ENCODE results near the gene FBLN2. TPM values are rescaled to one million over a fixed set of nuclear protein-coding genes. Genes with fewer than 3 reads are reported as not detected.

Gene FBLN2
- total and polyA plus RNA-seq, 10 of the 15 experiments (the other 5 are each of a cell fraction or from before 2014, with no cell fraction given) = 0.03 to 0.41 (median 0.12) TPM; not detected in 2

DNA sequence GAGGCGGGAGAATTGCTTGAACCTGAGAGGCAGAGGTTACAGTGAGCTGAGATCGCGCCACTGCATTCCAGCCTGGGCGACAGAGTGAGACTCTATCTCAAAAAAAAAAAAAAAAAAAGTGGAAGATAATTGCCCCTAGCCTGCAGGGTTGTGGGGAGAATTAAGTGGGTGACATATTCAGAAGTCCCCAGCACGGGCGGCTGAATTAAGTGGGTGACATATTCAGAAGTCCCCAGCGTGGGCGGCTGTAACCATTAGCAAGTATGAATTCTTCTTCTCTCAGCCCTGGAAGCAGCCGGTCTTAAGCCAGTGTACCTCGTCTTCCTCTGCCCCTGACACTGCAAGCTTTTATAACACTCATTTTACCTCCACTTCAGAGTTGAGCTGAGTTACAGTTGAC, 44.7 kb downstream of the FBLN2 start:
- FAIRE-seq (no peak), DNase-seq (ENCODE audit: low read depth, low spot score) (no peak), ATAC-seq (no peak)
- no TSS peak for BruUV-seq (replicated peaks)
- in situ Hi-C loops (cut with MboI) = no loop called here
- no peak overlapping the region for H2AFZ ChIP-seq (ENCODE audit: control insufficient read depth, low read depth, low read length)
- ChIA-PET SMC1A (ENCODE audit: uncharacterized antibody, unreplicated experiment) (no interaction called here), CTCF (no interaction called here), POLR2A (no interaction called here), RAD21 (ENCODE audit: unreplicated experiment) (no interaction called here)
- H4K20me1 ChIP-seq (ENCODE audit: control insufficient read depth, insufficient read depth) = no peaks in the 10 kb centered on the region
- no peaks in the 10 kb centered on the region for H3K36me3 ChIP-seq (ENCODE audit: control insufficient read depth in 2 of 2, insufficient read depth in 2 of 2, low read length in 1 of 2)
- H3K27me3 ChIP-seq (replicated peaks in 1 of 2; ENCODE audit: control insufficient read depth in 2 of 2, insufficient read depth in 2 of 2, low read length in 1 of 2) = no peaks in the 10 kb centered on the region; a peak in 2 of 4 replicates
- H3K9ac ChIP-seq (ENCODE audit: control insufficient read depth, insufficient read depth, low read length) = no peak overlapping the region
- TF ChIP-seq, protein P1, sequence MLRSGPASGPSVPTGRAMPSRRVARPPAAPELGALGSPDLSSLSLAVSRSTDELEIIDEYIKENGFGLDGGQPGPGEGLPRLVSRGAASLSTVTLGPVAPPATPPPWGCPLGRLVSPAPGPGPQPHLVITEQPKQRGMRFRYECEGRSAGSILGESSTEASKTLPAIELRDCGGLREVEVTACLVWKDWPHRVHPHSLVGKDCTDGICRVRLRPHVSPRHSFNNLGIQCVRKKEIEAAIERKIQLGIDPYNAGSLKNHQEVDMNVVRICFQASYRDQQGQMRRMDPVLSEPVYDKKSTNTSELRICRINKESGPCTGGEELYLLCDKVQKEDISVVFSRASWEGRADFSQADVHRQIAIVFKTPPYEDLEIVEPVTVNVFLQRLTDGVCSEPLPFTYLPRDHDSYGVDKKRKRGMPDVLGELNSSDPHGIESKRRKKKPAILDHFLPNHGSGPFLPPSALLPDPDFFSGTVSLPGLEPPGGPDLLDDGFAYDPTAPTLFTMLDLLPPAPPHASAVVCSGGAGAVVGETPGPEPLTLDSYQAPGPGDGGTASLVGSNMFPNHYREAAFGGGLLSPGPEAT (IDR thresholded peaks at IDR 0.05; ENCODE audit: low read depth) = no peak
- TF ChIP-seq, protein P2, sequence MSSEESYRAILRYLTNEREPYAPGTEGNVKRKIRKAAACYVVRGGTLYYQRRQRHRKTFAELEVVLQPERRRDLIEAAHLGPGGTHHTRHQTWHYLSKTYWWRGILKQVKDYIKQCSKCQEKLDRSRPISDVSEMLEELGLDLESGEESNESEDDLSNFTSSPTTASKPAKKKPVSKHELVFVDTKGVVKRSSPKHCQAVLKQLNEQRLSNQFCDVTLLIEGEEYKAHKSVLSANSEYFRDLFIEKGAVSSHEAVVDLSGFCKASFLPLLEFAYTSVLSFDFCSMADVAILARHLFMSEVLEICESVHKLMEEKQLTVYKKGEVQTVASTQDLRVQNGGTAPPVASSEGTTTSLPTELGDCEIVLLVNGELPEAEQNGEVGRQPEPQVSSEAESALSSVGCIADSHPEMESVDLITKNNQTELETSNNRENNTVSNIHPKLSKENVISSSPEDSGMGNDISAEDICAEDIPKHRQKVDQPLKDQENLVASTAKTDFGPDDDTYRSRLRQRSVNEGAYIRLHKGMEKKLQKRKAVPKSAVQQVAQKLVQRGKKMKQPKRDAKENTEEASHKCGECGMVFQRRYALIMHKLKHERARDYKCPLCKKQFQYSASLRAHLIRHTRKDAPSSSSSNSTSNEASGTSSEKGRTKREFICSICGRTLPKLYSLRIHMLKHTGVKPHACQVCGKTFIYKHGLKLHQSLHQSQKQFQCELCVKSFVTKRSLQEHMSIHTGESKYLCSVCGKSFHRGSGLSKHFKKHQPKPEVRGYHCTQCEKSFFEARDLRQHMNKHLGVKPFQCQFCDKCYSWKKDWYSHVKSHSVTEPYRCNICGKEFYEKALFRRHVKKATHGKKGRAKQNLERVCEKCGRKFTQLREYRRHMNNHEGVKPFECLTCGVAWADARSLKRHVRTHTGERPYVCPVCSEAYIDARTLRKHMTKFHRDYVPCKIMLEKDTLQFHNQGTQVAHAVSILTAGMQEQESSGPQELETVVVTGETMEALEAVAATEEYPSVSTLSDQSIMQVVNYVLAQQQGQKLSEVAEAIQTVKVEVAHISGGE (CRISPR knock-in tag; IDR thresholded peaks at IDR 0.05) = no peak
- TF ChIP-seq SUPT20H (IDR thresholded peaks at IDR 0.05; ENCODE audit: borderline replicate concordance, control insufficient read depth, low read depth, low read length) = no peak
- H3K4me1 ChIP-seq (ENCODE audit: control insufficient read depth, insufficient read depth, low read length) = no peaks in the 10 kb centered on the region
- H3K4me3 ChIP-seq = no peak overlapping the region
- 40% methylated on average over 9 of the region's 10 CpGs for WGBS (ENCODE audit: insufficient coverage, insufficient replicate concordance, low lambda C conversion rate, missing lambda C conversion rate)
- H3K27ac ChIP-seq (ENCODE audit: control insufficient read depth, insufficient read depth) = no peak overlapping the region
- no peak overlapping the region for H3K4me2 ChIP-seq (ENCODE audit: control insufficient read depth, insufficient read depth)
- no peaks in the 10 kb centered on the region for H3K79me2 ChIP-seq (ENCODE audit: control insufficient read depth, insufficient read depth, low read length)
- H3K9me3 ChIP-seq (replicated peaks; ENCODE audit: control insufficient read depth, insufficient read depth, low read length) = no peaks in the 10 kb centered on the region
- intact Hi-C loops (cut with micrococcal nuclease; ENCODE audit: unreplicated experiment) = no loop called here

All from GM12878 (cell line).